Vagina (tissue), 2 donors: Measurements from ENCODE around the gene POFUT1. TPM values are rescaled to one million over a fixed set of nuclear protein-coding genes. Genes with fewer than 3 reads are reported as not detected.

Experiments
- DNase-seq, 2 donors: peaks; one replicate each; pipeline ENCODE4 v3.0.0-alpha.2; 2017; ENCODE audit errors: extremely low spot score in 2 of 2
- H3K27ac ChIP-seq: fragments of 200-600 bp; sonication (generic); one replicate; pipeline ENCODE4 v1.5.1; 2019
- H3K27me3 ChIP-seq: fragments of 200-600 bp; sonication (generic); one replicate; pipeline ENCODE4 v1.5.1; 2019
- H3K36me3 ChIP-seq, 2 donors: fragments of 200-600 bp; sonication (generic); one replicate each; pipeline ENCODE4 v1.5.1; 2017 to 2019
- H3K4me1 ChIP-seq: fragments of 200-600 bp; sonication (generic); one replicate; pipeline ENCODE4 v1.5.1; 2019
- H3K4me3 ChIP-seq, 2 donors: fragments of 200-600 bp; sonication (generic); 1 replicate in 1 of 2; 2 replicates in 1 of 2; pipeline ENCODE4 v1.5.1; 2016 to 2019
- H3K9me3 ChIP-seq: fragments of 200-600 bp; sonication (generic); one replicate; pipeline ENCODE4 v1.5.1; 2019
- POLR2A ChIP-seq, 2 donors: fragments of 450-650 bp; IDR thresholded peaks; one replicate each; pipeline ENCODE4 v1.6.1; 2017; ENCODE audit warnings: antibody characterized with exemption in 2 of 2, mild to moderate bottlenecking in 2 of 2, moderate library complexity in 2 of 2
- POLR2AphosphoS5 ChIP-seq, 2 donors: sonication (generic); formaldehyde crosslinking; IDR thresholded peaks; one replicate each; pipeline ENCODE4 v1.9.0; 2017; ENCODE audit warnings: antibody characterized with exemption in 2 of 2, mild to moderate bottlenecking in 2 of 2, low read depth in 1 of 2; ENCODE audit not compliant: insufficient read depth in 1 of 2
- intact Hi-C: fragments of 100-400 bp; cut with DNase I; formaldehyde crosslinking; loops from one replicate; pipeline ENCODE4 v1.15.1; 2023
- microRNA counts, 2 donors: library from miRNA; unstranded; fragments of <30 nt; microRNA quantifications; one replicate each; lab custom pipeline; 2016 to 2017
- total RNA-seq: library from RNA; depleted of rRNA; stranded (reverse); fragments of >200 nt; gene quantifications from one replicate; pipeline ENCODE4 v1.2.3, GENCODE V29; 2016
- TF ChIP-seq, protein P1 (sequence below), 3 experiments: fragments of 450-650 bp in 2 of 3; fragments of 200-600 bp in 1 of 3; sonication (generic) in 1 of 3; IDR thresholded peaks; one replicate each; pipeline ENCODE4 v1.5.1; 2017 to 2019; ENCODE audit warnings: antibody characterized with exemption in 3 of 3, mild to moderate bottlenecking in 2 of 3, moderate library complexity in 2 of 3

Gene POFUT1
- total RNA-seq, 1 donor from 2014 or later, result 27.7 TPM

DNA sequence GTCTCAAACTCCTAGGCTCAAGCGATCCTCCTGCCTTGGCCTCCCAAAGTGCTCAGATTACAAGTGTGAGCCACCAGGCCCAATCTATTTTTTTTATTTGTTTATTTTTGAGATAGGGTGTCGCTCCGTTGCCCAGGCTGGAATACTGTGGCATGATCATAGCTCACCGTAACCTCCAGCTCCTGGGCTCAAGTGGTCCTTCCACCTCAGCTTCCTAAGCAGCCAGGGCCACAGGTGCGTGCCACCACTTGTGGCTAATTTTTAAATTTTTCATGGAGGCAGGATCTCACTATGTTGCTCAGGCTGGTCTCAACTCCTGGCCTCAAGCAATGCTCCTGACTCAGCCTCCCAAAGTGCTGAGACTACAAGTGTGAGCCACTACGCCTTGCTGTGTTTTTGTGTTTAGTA lies 79.6 kb downstream of the POFUT1 start:
- intact Hi-C loops, result no loop called here
- TF ChIP-seq, protein P1, sequence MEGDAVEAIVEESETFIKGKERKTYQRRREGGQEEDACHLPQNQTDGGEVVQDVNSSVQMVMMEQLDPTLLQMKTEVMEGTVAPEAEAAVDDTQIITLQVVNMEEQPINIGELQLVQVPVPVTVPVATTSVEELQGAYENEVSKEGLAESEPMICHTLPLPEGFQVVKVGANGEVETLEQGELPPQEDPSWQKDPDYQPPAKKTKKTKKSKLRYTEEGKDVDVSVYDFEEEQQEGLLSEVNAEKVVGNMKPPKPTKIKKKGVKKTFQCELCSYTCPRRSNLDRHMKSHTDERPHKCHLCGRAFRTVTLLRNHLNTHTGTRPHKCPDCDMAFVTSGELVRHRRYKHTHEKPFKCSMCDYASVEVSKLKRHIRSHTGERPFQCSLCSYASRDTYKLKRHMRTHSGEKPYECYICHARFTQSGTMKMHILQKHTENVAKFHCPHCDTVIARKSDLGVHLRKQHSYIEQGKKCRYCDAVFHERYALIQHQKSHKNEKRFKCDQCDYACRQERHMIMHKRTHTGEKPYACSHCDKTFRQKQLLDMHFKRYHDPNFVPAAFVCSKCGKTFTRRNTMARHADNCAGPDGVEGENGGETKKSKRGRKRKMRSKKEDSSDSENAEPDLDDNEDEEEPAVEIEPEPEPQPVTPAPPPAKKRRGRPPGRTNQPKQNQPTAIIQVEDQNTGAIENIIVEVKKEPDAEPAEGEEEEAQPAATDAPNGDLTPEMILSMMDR (IDR thresholded peaks at IDR 0.05), result no peak
- TF ChIP-seq POLR2AphosphoS5 (IDR thresholded peaks at IDR 0.05; ENCODE audit: insufficient read depth in 1 of 2, low read depth in 1 of 2) (no peak), POLR2A (IDR thresholded peaks at IDR 0.05) (no peak)
- H3K27ac ChIP-seq, result no peak overlapping the region
- no peak for DNase-seq
- no peak overlapping the region for H3K4me3 ChIP-seq
- peaks cover 28% of the 10 kb centered on the region for H3K4me1 ChIP-seq
- H3K27me3 ChIP-seq, result no peaks in the 10 kb centered on the region
- H3K36me3 ChIP-seq, result no peaks in the 10 kb centered on the region
- no peaks in the 10 kb centered on the region for H3K9me3 ChIP-seq

MicroRNAs within 50 kb of the gene (microRNA counts, 767-probe panel; counts per million panel counts)
- microRNA hsa-miR-1825 (lab: Ali Mortazavi, UCI), result 238 to 261 counts per million in 2 donors

Other genes starting within 250 kb of the POFUT1 start
- not detected for gene XKR7, start 239.7 kb upstream of the POFUT1 start, total RNA-seq
- 8.6 TPM for gene CCM2L, start 197.4 kb upstream of the POFUT1 start, total RNA-seq
- gene HCK, start 155.6 kb upstream of the POFUT1 start, total RNA-seq, result 10.1 TPM
- gene TM9SF4, start 98.2 kb upstream of the POFUT1 start, total RNA-seq, result 32.2 TPM
- gene PLAGL2, start 137 bp upstream of the POFUT1 start, total RNA-seq, result 8.3 TPM
- 16.2 TPM for gene KIF3B, start 69.8 kb downstream of the POFUT1 start, total RNA-seq
- gene ASXL1, start 150.5 kb downstream of the POFUT1 start, total RNA-seq, result 97.5 TPM